NCI-H146 treated with DMSO at 0.1 percent for 48 hours (cell line): Measurements from ENCODE around the gene GSTM3.
"Not testable (repeated sequence)": the region's sequence is repeated elsewhere in the genome, so short reads cannot be mapped to it uniquely, and the experiment has no call there.

Source experiments
- DNase-seq: peaks from one replicate; lab custom pipeline; 2025; ENCODE audit not compliant: unreplicated experiment; lab: John Stamatoyannopoulos, UW

Gene GSTM3

GRCh38 chr1:109762821-109763645 lies 22.2 kb upstream of the GSTM3 start:
- DNase-seq: no peak

- DNase-seq: no peak
Measured at GRCh38 chr1:109762039-109762585, 21.3 kb upstream of the GSTM3 start.

- no peak for DNase-seq
Measured at GRCh38 chr1:109761227-109762038, 20.6 kb upstream of the GSTM3 start.

GRCh38 chr1:109760581-109761226 lies 19.9 kb upstream of the GSTM3 start:
- DNase-seq: no peak

GRCh38 chr1:109759513-109760334 lies 18.9 kb upstream of the GSTM3 start:
- DNase-seq: no peak

- DNase-seq: no peak
Measured at GRCh38 chr1:109757936-109758786, 17.3 kb upstream of the GSTM3 start.

GRCh38 chr1:109756848-109757521 lies 16.1 kb upstream of the GSTM3 start:
- no peak for DNase-seq

- DNase-seq: not testable (repeated sequence)
Measured at GRCh38 chr1:109756325-109756724, 15.5 kb upstream of the GSTM3 start.

GRCh38 chr1:109754738-109755137 lies 13.9 kb upstream of the GSTM3 start:
- DNase-seq: no peak

- no peak for DNase-seq
Measured at GRCh38 chr1:109751531-109752260, 10.9 kb upstream of the GSTM3 start.

- no peak for DNase-seq
Measured at GRCh38 chr1:109750920-109751319, 10.1 kb upstream of the GSTM3 start.

- DNase-seq: no peak
Measured at GRCh38 chr1:109750241-109750882, 9.5 kb upstream of the GSTM3 start.

GRCh38 chr1:109749221-109749620 lies 8.4 kb upstream of the GSTM3 start:
- no peak for DNase-seq

GRCh38 chr1:109748311-109748710 lies 7.5 kb upstream of the GSTM3 start:
- DNase-seq: not testable (repeated sequence)

- peak; percentile 73 for DNase-seq
Measured at GRCh38 chr1:109739738-109740614, 862 bp downstream of the GSTM3 start.

- no peak for DNase-seq
Measured at GRCh38 chr1:109733236-109733870, 7.5 kb downstream of the GSTM3 start.
